Stimulated activated CD8-positive, alpha-beta memory T cell treated with anti-CD3 and anti-CD28 coated beads, Interleukin-12 subunit alpha, Interleukin-12 subunit beta, amount 100 ng/mL, for 24 hours (primary cell): ENCODE data around the gene ALDH1L1.

Experiments used
- DNase-seq: peaks from one replicate; pipeline ENCODE4 v3.0.0-alpha.2; 2020; ENCODE audit errors: extremely low read depth

ALDH1L1 gene

DNA sequence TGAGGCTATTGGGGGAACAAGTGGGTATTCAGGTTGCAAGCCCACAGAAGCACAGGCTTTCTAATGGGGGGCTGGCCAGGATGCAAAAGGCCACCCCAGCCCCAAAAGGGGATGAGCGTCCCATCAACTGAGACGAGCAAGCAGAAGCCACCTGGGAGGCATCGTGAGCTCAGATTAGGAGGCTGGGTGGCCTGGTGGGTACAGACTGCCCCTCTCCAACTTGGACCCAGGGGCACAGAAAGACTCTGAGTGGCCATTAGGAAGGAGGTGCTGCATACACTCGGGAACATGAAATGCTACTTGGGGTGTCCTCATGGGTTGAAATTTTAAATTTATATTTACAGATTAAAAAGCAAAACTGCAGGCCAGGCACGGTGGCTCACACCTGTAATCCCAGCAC is 125.5 kb downstream of the ALDH1L1 start:
- DNase-seq, result no peak

DNA sequence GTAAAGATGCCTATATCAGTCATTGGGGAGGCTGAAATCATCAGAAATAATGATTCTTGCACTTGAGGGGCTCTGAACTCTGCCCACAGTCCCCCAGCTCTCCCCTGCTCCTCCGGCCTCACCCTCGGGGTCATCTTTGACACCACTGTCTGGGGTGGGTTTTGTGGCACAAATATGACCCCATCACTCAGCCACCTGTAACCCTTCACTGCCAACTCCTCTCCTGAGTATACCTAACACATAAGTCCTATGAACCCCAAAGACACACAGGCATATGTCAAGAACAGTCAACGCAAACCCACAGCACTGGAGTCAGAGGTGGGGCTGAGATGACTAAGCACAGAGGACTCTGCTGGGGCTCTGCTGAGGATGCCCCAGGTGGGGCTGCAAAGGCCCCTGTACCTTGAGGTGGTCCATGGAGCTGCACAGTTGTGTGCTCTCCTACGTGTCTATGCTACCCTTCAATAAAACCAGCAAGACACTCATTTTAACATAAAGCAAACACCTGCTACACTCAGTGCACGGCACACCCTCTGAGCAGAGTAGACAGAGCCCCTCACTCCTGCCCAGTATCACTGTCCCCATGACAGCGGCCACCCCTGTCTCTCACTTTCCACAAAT is 126.3 kb downstream of the ALDH1L1 start:
- DNase-seq, result no peak
